Left ventricle myocardium inferior (tissue), 1 donor: ENCODE data around the gene RSPH1. TPM values are rescaled to one million over a fixed set of nuclear protein-coding genes. Genes with fewer than 3 reads are reported as not detected.

Experiments used
- DNase-seq: peaks from one replicate; pipeline ENCODE4 v3.0.0-alpha.2; 2020
- H3K27ac ChIP-seq: fragments of 200-600 bp; replicated peaks from 2 replicates; pipeline ENCODE4 v1.8.0; 2021
- H3K27me3 ChIP-seq: fragments of 200-600 bp; 2 replicates; pipeline ENCODE4 v1.8.0; 2021; ENCODE audit warnings: low read depth
- H3K36me3 ChIP-seq: fragments of 200-600 bp; 2 replicates; pipeline ENCODE4 v1.8.0; 2021
- H3K4me1 ChIP-seq: fragments of 200-600 bp; 2 replicates; pipeline ENCODE4 v1.8.0; 2021
- H3K4me3 ChIP-seq: fragments of 200-600 bp; 2 replicates; pipeline ENCODE4 v1.8.0; 2021; ENCODE audit warnings: mild to moderate bottlenecking, moderate library complexity
- H3K9me3 ChIP-seq: fragments of 200-600 bp; replicated peaks from 2 replicates; pipeline ENCODE4 v1.8.0; 2021
- CTCF ChIP-seq: fragments of 200-600 bp; IDR thresholded peaks from 2 replicates; pipeline ENCODE4 v1.8.0; 2021; ENCODE audit warnings: antibody characterized with exemption, mild to moderate bottlenecking, borderline replicate concordance
- intact Hi-C: fragments of 100-400 bp; cut with micrococcal nuclease; formaldehyde crosslinking; loops from one replicate; pipeline ENCODE4 v1.11.0; 2022
- total RNA-seq: library from RNA; stranded (reverse); fragmentation: NEBNext Ultra II Directional; extraction: Animal tissue kit (Norgen Biotek cat#: 25700); gene quantifications from one replicate; pipeline ENCODE4 v1.2.1, GENCODE V29; 2021
- donor health status: DM: no; HTN: yes; CAD: no; lungs with severe emphysema.

RSPH1 gene
- total RNA-seq, 1 donor from 2014 or later = not detected

GRCh38 chr21:42476388-42477331 is 19.4 kb downstream of the RSPH1 start:
- Histone ChIP-seq H3K4me1 (no peaks in the 10 kb centered on the region), H3K27ac (no peak overlapping the region), H3K9me3 (no peaks in the 10 kb centered on the region), H3K36me3 (no peaks in the 10 kb centered on the region), H3K4me3 (no peak overlapping the region), H3K27me3 (peaks cover 29% of the 10 kb centered on the region)
- intact Hi-C loops = no loop called here
- no peak for DNase-seq
- no peak for TF ChIP-seq CTCF

- H3K9me3 ChIP-seq = no peaks in the 10 kb centered on the region
- DNase-seq = no peak
- no peaks in the 10 kb centered on the region for H3K4me1 ChIP-seq
- no peak for TF ChIP-seq CTCF
- H3K36me3 ChIP-seq = no peaks in the 10 kb centered on the region
- H3K27me3 ChIP-seq = peaks cover 29% of the 10 kb centered on the region
- intact Hi-C loops = no loop called here
- no peak overlapping the region for H3K27ac ChIP-seq
- no peak overlapping the region for H3K4me3 ChIP-seq
These were observed 20.3 kb downstream of the RSPH1 start for GRCh38 chr21:42475526-42476387.

GRCh38 chr21:42475036-42475435 is 21.0 kb downstream of the RSPH1 start:
- no peak overlapping the region for H3K4me3 ChIP-seq
- no peak overlapping the region for H3K27ac ChIP-seq
- peaks cover 29% of the 10 kb centered on the region for H3K27me3 ChIP-seq
- no peak for TF ChIP-seq CTCF
- no peaks in the 10 kb centered on the region for H3K9me3 ChIP-seq
- H3K4me1 ChIP-seq = no peaks in the 10 kb centered on the region
- intact Hi-C loops = no loop called here
- no peaks in the 10 kb centered on the region for H3K36me3 ChIP-seq
- no peak for DNase-seq

GRCh38 chr21:42474043-42474831 is 21.8 kb downstream of the RSPH1 start:
- DNase-seq = no peak
- Histone ChIP-seq H3K4me3 (no peak overlapping the region), H3K4me1 (no peaks in the 10 kb centered on the region), H3K9me3 (no peaks in the 10 kb centered on the region), H3K27me3 (peaks cover 29% of the 10 kb centered on the region), H3K36me3 (no peaks in the 10 kb centered on the region), H3K27ac (no peak overlapping the region)
- TF ChIP-seq CTCF = no peak
- intact Hi-C loops = no loop called here

GRCh38 chr21:42473498-42474042 is 22.5 kb downstream of the RSPH1 start:
- peaks cover 29% of the 10 kb centered on the region for H3K27me3 ChIP-seq
- no peaks in the 10 kb centered on the region for H3K4me1 ChIP-seq
- DNase-seq = no peak
- TF ChIP-seq CTCF = no peak
- no peak overlapping the region for H3K27ac ChIP-seq
- H3K4me3 ChIP-seq = no peak overlapping the region
- no peaks in the 10 kb centered on the region for H3K36me3 ChIP-seq
- intact Hi-C loops = no loop called here
- H3K9me3 ChIP-seq = no peaks in the 10 kb centered on the region
